ENCODE results near the gene DRC1. TPM values are rescaled to one million over a fixed set of nuclear protein-coding genes. Genes with fewer than 3 reads are reported as not detected.
A peak's percentile ranks its signal among the peaks of the same experiment; 100 is the strongest.

The DRC1 gene
- total and polyA plus RNA-seq, 8 donors = 0.19 to 0.54 TPM; not detected in 6

DNA sequence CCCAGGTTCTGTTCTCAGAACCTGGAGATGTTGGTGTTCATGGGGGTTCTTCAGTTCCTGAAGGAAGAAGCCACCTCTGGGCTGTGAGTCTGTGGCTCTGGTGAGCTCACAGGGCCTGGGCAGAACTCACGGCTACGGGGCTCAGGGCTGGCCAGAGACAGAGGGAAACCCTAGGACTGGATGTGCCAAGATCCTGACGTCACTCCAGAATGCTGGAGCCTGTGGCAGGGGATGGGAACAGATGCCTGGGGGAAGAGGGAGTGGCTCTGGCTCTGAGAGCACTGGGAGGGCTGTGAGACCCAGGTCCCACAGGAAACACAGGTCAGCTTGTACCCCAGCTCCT, 76.2 kb downstream of the DRC1 start, which contains the start of gene OTOF:
TSS of gene OTOF (minus strand) at position 214 of the 343 bp plus-strand sequence.
- peak in 1 of 6 donors; percentile 33 for DNase-seq
- ATAC-seq = peak in 3 of 4 donors; percentile 31 to 55 (median 51)
- H3K4me3 ChIP-seq = no peak within 1 kb of the TSS
- H3K4me1 ChIP-seq = no peaks in the 10 kb centered on the region
- no peaks in the 10 kb centered on the region for H3K27me3 ChIP-seq
- H3K9me3 ChIP-seq = no peaks in the 10 kb centered on the region
- intact Hi-C loops (cut with DNase I) = no loop called here
- 46 to 72% methylated on average over 3 of the region's 3 CpGs for WGBS, 2 donors
- no peaks in the 10 kb centered on the region for H3K36me3 ChIP-seq
- no peak for FAIRE-seq
- TF ChIP-seq CTCF (IDR thresholded peaks at IDR 0.05) = no peak
- no peak within 1 kb of the TSS for H3K27ac ChIP-seq

DNA sequence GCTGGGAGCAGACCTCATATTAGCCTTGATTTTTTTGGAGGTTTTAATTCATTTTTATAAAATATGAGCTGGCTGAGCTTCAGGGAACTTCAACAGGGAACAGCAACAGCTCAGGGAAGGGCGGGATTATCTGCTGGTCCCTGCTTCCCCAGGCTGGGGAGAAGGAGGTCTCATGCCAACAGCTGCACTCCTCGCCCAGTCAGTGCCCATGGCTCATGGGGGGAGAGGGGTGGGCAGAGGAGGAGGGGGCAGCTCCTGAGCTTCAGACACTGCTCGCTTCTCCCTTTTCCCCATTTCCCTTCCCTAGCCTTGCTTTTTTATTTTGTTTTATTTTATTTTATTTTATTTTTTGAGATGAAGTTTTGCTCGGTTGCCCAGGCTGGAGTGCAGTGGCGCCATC, 76.6 kb downstream of the DRC1 start:
- DNase-seq (peak in 1 of 6 donors; percentile 16), FAIRE-seq (no peak), ATAC-seq (no peak)
- Histone ChIP-seq H3K27ac (no peak overlapping the region), H3K4me3 (no peak overlapping the region), H3K27me3 (no peaks in the 10 kb centered on the region), H3K4me1 (peaks cover 0 to 3% (median 1%) of the 10 kb centered on the region in 3 donors), H3K36me3 (no peaks in the 10 kb centered on the region), H3K9me3 (no peaks in the 10 kb centered on the region)
- intact Hi-C loops (cut with DNase I) = no loop called here
- TF ChIP-seq CTCF (IDR thresholded peaks at IDR 0.05) = no peak
- 92% methylated on average over 4 to 5 of the region's 5 CpGs for WGBS, 2 donors

- Histone ChIP-seq H3K36me3 (no peaks in the 10 kb centered on the region), H3K27me3 (no peaks in the 10 kb centered on the region), H3K4me3 (no peak overlapping the region), H3K4me1 (peaks cover 7 to 10% (median 7%) of the 10 kb centered on the region in 3 donors), H3K27ac (no peak overlapping the region), H3K9me3 (no peaks in the 10 kb centered on the region)
- FAIRE-seq (no peak), ATAC-seq (no peak), DNase-seq (peak in 1 of 6 donors; percentile 67)
- intact Hi-C loops (cut with DNase I) = no loop called here
- WGBS, 2 donors = 94 to 98% methylated on average over 25 of the region's 25 CpGs
- TF ChIP-seq CTCF (IDR thresholded peaks at IDR 0.05) = no peak
Measured at GRCh38 chr2:26479131-26479788, 77.5 kb downstream of the DRC1 start.

DNA sequence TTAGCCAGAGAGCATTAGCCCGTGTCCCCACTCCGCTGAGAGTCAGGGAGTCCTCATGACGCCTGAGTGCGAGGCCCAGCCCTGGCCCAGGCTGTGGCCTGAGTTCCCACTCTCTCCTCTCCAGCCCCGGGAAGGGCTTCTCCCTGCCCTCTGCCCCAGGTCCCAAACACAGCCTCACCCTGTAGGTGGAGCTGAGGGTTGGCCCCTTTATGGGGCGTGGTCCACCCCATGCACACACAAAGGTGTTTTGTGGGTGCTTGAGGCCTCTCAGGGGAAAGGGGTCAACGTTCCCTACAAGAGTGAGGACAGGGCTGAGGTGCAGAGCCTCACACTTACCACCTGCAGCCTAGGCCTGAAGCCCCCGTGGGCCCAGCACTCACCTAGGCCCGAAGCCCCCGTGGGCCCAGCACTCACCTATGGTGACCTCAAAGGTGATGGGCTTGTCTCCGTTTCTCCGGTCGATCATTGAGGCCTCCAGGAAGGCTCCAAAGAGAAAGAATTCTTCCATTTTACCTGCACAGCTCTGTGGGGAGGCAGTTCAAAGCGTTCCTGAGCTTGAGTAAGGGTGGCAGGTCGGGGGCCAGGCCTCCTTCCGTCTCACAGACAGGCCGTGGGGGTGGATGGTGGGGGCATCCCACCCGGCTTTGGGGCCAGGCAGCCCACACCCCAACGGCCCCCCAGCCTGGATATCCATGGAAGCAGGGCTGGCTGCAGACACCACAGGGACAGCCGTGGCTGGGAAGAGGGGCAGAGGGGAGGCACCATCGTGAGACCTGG, 78.3 kb downstream of the DRC1 start:
- ATAC-seq = no peak

More for the DNA sequence above, 78.3 kb downstream of the DRC1 start:
- FAIRE-seq (no peak), DNase-seq (peak in 1 of 6 donors; percentile 60)
- no peak for TF ChIP-seq CTCF (IDR thresholded peaks at IDR 0.05)
- intact Hi-C loops (cut with DNase I) = no loop called here
- no peaks in the 10 kb centered on the region for H3K9me3 ChIP-seq
- peaks cover 8 to 15% (median 11%) of the 10 kb centered on the region in 3 donors for H3K4me1 ChIP-seq
- H3K27ac ChIP-seq = no peak overlapping the region
- no peaks in the 10 kb centered on the region for H3K36me3 ChIP-seq
- H3K4me3 ChIP-seq = no peak overlapping the region
- 88 to 93% methylated on average over 21 of the region's 21 CpGs for WGBS, 2 donors
- no peaks in the 10 kb centered on the region for H3K27me3 ChIP-seq

Measured in pancreas (tissue), 10 donors.